Neural cell (in vitro differentiated cells): ENCODE measurements around the gene UFD1. TPM values are rescaled to one million over a fixed set of nuclear protein-coding genes. Genes with fewer than 3 reads are reported as not detected.

Experiments
- H2AFZ ChIP-seq: fragments of 200-600, 300-800 bp; sonication (generic), shearing (Covaris generic); 2 replicates; pipeline ENCODE4 v1.6.0; 2014; ENCODE audit warnings: low read depth, mild to moderate bottlenecking, antibody characterized with exemption, low read length, moderate library complexity
- H3F3A ChIP-seq: fragments of 200-600 bp; shearing (Covaris generic); 2 replicates; pipeline ENCODE4 v1.6.1; 2016; ENCODE audit warnings: mild to moderate bottlenecking, moderate library complexity, mixed read lengths, antibody characterized with exemption, low read length; ENCODE audit not compliant: insufficient read depth, poor library complexity, severe bottlenecking
- H3K27ac ChIP-seq: fragments of 200-600, 300-800 bp; sonication (generic), shearing (Covaris generic); 2 replicates; pipeline ENCODE4 v1.5.1; 2014; ENCODE audit warnings: mild to moderate bottlenecking, low read length, moderate library complexity
- H3K27me3 ChIP-seq: fragments of 300-800, 200-600 bp; sonication (generic), shearing (Covaris generic); 2 replicates; pipeline ENCODE4 v1.6.0; 2014; ENCODE audit warnings: mild to moderate bottlenecking, low read depth, low read length, moderate library complexity; ENCODE audit not compliant: insufficient read depth
- H3K36me3 ChIP-seq: fragments of 300-800, 200-600 bp; sonication (generic), shearing (Covaris generic); 2 replicates; pipeline ENCODE4 v1.5.1; 2014; ENCODE audit warnings: mild to moderate bottlenecking, antibody characterized with exemption, low read length, moderate library complexity; ENCODE audit not compliant: insufficient read depth
- H3K4me2 ChIP-seq: fragments of 300-800, 200-600 bp; sonication (generic), shearing (Covaris generic); 2 replicates; pipeline ENCODE4 v1.6.0; 2014; ENCODE audit warnings: mild to moderate bottlenecking, low read length
- H3K4me3 ChIP-seq: fragments of 300-800, 200-600 bp; sonication (generic), shearing (Covaris generic); 2 replicates; pipeline ENCODE4 v1.5.1; 2014; ENCODE audit warnings: mild to moderate bottlenecking, low read length, moderate library complexity
- H3K79me2 ChIP-seq: fragments of 200-600 bp; shearing (Covaris generic); replicated peaks from 2 replicates; pipeline ENCODE4 v1.6.0; 2014; ENCODE audit warnings: mild to moderate bottlenecking, low read length, moderate library complexity; ENCODE audit not compliant: insufficient read depth
- H3K9ac ChIP-seq: fragments of 300-800, 200-600 bp; sonication (generic), shearing (Covaris generic); 2 replicates; pipeline ENCODE4 v1.6.1; 2016; ENCODE audit warnings: mild to moderate bottlenecking, low read length, mixed read lengths
- H3K9me2 ChIP-seq: fragments of 200-600 bp; shearing (Covaris generic); 2 replicates; pipeline ENCODE4 v1.6.1; 2016; ENCODE audit warnings: mild to moderate bottlenecking, low read length, mixed read lengths; ENCODE audit not compliant: insufficient read depth
- H3K9me3 ChIP-seq: fragments of 200-600, 300-800 bp; sonication (generic), shearing (Covaris generic); 2 replicates; pipeline ENCODE4 v1.6.1; 2016; ENCODE audit warnings: mild to moderate bottlenecking, mixed run types, low read length, moderate library complexity, mixed read lengths
- H4K20me1 ChIP-seq: fragments of 200-600 bp; shearing (Covaris generic); 2 replicates; pipeline ENCODE4 v1.6.1; 2016; ENCODE audit warnings: mild to moderate bottlenecking, mixed run types; ENCODE audit not compliant: insufficient read depth
- CTCF ChIP-seq: fragments of 450-650 bp; IDR thresholded peaks from 2 replicates; pipeline ENCODE4 v1.5.1; 2014; ENCODE audit warnings: antibody characterized with exemption, mild to moderate bottlenecking, moderate library complexity; ENCODE audit not compliant: poor library complexity, severe bottlenecking
- EP300 ChIP-seq: fragments of 450-650 bp; conservative IDR thresholded peaks from 2 replicates; pipeline ENCODE4 v1.6.1; 2014; ENCODE audit warnings: antibody characterized with exemption, mild to moderate bottlenecking, moderate library complexity; ENCODE audit not compliant: poor library complexity, severe bottlenecking
- EZH2 ChIP-seq: fragments of 200-600, 300-800 bp; shearing (Covaris generic), sonication (generic); IDR thresholded peaks from 2 replicates; pipeline ENCODE4 v1.6.1; 2014; ENCODE audit warnings: antibody characterized with exemption, low read length, borderline replicate concordance, mild to moderate bottlenecking; ENCODE audit not compliant: insufficient read depth, poor library complexity, severe bottlenecking
- MXI1 ChIP-seq: fragments of 450-650 bp; conservative IDR thresholded peaks from 2 replicates; pipeline ENCODE4 v1.6.1; 2014; ENCODE audit warnings: antibody characterized with exemption, mild to moderate bottlenecking; ENCODE audit not compliant: poor library complexity, severe bottlenecking
- POLR2AphosphoS5 ChIP-seq: IDR thresholded peaks from 2 replicates; pipeline ENCODE4 v1.6.1; 2012
- RAD21 ChIP-seq: fragments of 450-650 bp; conservative IDR thresholded peaks from 2 replicates; pipeline ENCODE4 v1.6.1; 2014; ENCODE audit warnings: antibody characterized with exemption, mild to moderate bottlenecking, moderate library complexity
- REST ChIP-seq: IDR thresholded peaks from 2 replicates; pipeline ENCODE4 v1.6.1; 2012; ENCODE audit warnings: borderline replicate concordance
- SMC3 ChIP-seq: fragments of 450-650 bp; conservative IDR thresholded peaks from 2 replicates; pipeline ENCODE4 v1.6.1; 2014; ENCODE audit warnings: antibody characterized with exemption, mild to moderate bottlenecking, moderate library complexity; ENCODE audit not compliant: poor library complexity
- TAF1 ChIP-seq: IDR thresholded peaks from 2 replicates; pipeline ENCODE4 v1.6.1; 2012; ENCODE audit warnings: low read depth
- polyA plus RNA-seq: library from polyadenylated mRNA; depleted of rRNA; stranded (reverse); fragments of >200 nt; gene quantifications from 2 replicates; pipeline ENCODE4 v1.2.3, GENCODE V29; 2014

Gene UFD1
- polyA plus RNA-seq, 1 donor from 2014 or later, result 56.9 TPM

DNA sequence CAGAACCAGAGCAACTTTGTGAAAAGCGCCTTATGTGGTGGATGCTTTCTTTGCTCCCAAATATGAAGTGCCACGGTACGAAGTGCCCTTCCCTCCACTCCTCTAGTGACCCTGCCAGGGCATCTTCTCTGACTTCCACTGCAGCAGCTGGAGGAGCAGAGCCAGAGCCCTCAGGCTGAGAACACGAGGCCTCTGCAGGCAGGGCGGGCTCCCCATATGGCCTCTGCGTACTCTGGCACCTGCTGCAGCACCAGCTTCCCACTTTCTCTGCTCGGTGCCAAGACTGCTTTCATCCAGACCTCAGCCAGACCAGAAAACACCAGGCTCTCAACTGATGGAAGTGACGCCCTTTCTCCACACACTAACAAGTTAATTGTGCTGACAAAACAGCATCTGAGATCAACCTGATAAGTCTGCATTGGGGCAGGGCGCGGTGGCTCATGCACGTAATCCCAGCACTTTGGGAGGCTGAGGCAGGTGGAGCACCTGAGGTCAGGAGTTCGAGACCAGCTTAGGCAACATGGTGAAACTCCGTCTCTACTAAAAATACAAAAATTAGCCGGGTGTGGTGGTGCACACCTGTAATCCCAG, 12.8 kb downstream of the UFD1 start:
- H3F3A ChIP-seq, result no peaks in the 10 kb centered on the region
- no peak overlapping the region for H2AFZ ChIP-seq
- H3K9me3 ChIP-seq, result no peaks in the 10 kb centered on the region
- H3K9ac ChIP-seq, result no peak overlapping the region
- H3K27ac ChIP-seq, result no peak overlapping the region
- no peaks in the 10 kb centered on the region for H3K36me3 ChIP-seq
- no peaks in the 10 kb centered on the region for H3K79me2 ChIP-seq
- no peaks in the 10 kb centered on the region for H3K27me3 ChIP-seq
- H3K4me2 ChIP-seq, result no peak overlapping the region
- TF ChIP-seq POLR2AphosphoS5 (no peak), MXI1 (no peak), RAD21 (no peak), EZH2 (no peak), CTCF (no peak), REST (no peak), EP300 (no peak), SMC3 (no peak), TAF1 (no peak)
- no peak overlapping the region for H3K4me3 ChIP-seq
- H4K20me1 ChIP-seq, result no peaks in the 10 kb centered on the region
- no peaks in the 10 kb centered on the region for H3K9me2 ChIP-seq

DNA sequence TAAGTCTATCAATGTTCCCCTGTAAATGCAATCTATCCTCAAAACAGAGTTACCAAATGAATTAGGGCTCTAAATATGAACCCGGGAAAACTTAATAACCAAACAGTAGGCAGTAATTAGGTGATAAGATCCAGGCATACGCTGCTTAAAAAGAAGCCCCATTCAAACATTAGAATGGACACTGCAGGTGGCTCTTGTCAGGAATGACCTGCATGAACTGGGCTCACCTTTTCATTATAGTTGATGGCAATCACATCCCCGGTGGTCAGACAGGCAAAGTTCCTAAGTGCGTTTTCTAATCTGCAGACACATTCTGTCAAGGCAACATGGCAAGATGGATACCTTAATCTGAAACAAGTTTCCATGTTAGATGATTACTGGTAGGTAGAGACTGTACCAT, 14.0 kb downstream of the UFD1 start:
- Histone ChIP-seq H3K79me2 (no peaks in the 10 kb centered on the region), H3K27me3 (no peaks in the 10 kb centered on the region), H3K9ac (no peak overlapping the region), H3K9me2 (no peaks in the 10 kb centered on the region), H3K4me3 (no peak overlapping the region), H3K36me3 (no peaks in the 10 kb centered on the region), H2AFZ (no peak overlapping the region), H3K9me3 (no peaks in the 10 kb centered on the region), H4K20me1 (no peaks in the 10 kb centered on the region), H3K27ac (no peak overlapping the region), H3F3A (no peaks in the 10 kb centered on the region), H3K4me2 (no peak overlapping the region)
- no peak for TF ChIP-seq CTCF
- TF ChIP-seq POLR2AphosphoS5, result no peak
- no peak for TF ChIP-seq MXI1
- TF ChIP-seq TAF1, result no peak
- no peak for TF ChIP-seq EP300
- TF ChIP-seq REST, result no peak
- TF ChIP-seq SMC3, result no peak
- no peak for TF ChIP-seq EZH2
- no peak for TF ChIP-seq RAD21
